PC-9 (cell line): Measurements from ENCODE around the gene GBGT1. TPM values are rescaled to one million over a fixed set of nuclear protein-coding genes. Genes with fewer than 3 reads are reported as not detected.

Source experiments
- BruUV-seq: library from RNA; stranded (reverse); fragments of 400-500 nt; replicated peaks from 2 replicates; lab custom pipeline; 2021; lab: Mats Ljungman, UMichigan
- CTCF ChIA-PET: fragments of 300-600 bp; sonication (Branson Sonifier 250); formaldehyde crosslinking; loops from one replicate; lab custom pipeline; 2022; ENCODE audit warnings: antibody characterized with exemption; lab: Charles Lee
- POLR2A ChIA-PET: fragments of 300-600 bp; sonication (Branson Sonifier 250); formaldehyde crosslinking; loops from one replicate; lab custom pipeline; 2022; ENCODE audit warnings: antibody characterized with exemption; ENCODE audit not compliant: unreplicated experiment; lab: Charles Lee
- DNase-seq, 2 experiments: peaks; one replicate each; pipeline versions ENCODE4 v3.0.0 to v3.0.0-alpha.2; 2015 to 2022; ENCODE audit warnings: mixed read lengths in 1 of 2
- H2AFZ ChIP-seq: fragments of 200-600 bp; sonication (generic); 2 replicates; pipeline ENCODE4 v1.8.1; 2017; ENCODE audit warnings: antibody characterized with exemption
- H3F3A ChIP-seq: fragments of 200-600 bp; sonication (generic); 2 replicates; pipeline ENCODE4 v1.8.1; 2017; ENCODE audit warnings: antibody characterized with exemption, mild to moderate bottlenecking, low read depth; ENCODE audit not compliant: insufficient read depth
- H3K27ac ChIP-seq: fragments of 200-600 bp; sonication (generic); 2 replicates; pipeline ENCODE4 v1.6.1; 2016; ENCODE audit warnings: mixed run types
- H3K27me3 ChIP-seq: fragments of 200-600 bp; sonication (generic); 2 replicates; pipeline ENCODE4 v1.6.1; 2016; ENCODE audit warnings: low read depth, mixed run types; ENCODE audit not compliant: insufficient read depth
- H3K36me3 ChIP-seq: fragments of 200-600 bp; sonication (generic); 2 replicates; pipeline ENCODE4 v1.6.1; 2016; ENCODE audit warnings: low read depth, mixed run types
- H3K4me1 ChIP-seq: fragments of 200-600 bp; sonication (generic); replicated peaks from 2 replicates; pipeline ENCODE4 v1.6.1; 2016; ENCODE audit warnings: mixed run types; ENCODE audit not compliant: insufficient read depth
- H3K4me2 ChIP-seq: fragments of 200-600 bp; sonication (generic); 2 replicates; pipeline ENCODE4 v1.6.1; 2017; ENCODE audit warnings: mixed run types
- H3K4me3 ChIP-seq: fragments of 200-600 bp; sonication (generic); 2 replicates; pipeline ENCODE4 v1.6.1; 2016; ENCODE audit warnings: mixed run types
- H3K79me2 ChIP-seq: fragments of 200-600 bp; sonication (generic); 2 replicates; pipeline ENCODE4 v1.6.1; 2017; ENCODE audit warnings: low read depth, mixed run types
- H3K9me2 ChIP-seq: fragments of 200-600 bp; sonication (generic); 2 replicates; pipeline ENCODE4 v1.8.1; 2017; ENCODE audit warnings: mild to moderate bottlenecking; ENCODE audit not compliant: insufficient read depth
- H3K9me3 ChIP-seq: fragments of 200-600 bp; sonication (generic); 2 replicates; pipeline ENCODE4 v1.8.1; 2016; ENCODE audit warnings: low read depth; ENCODE audit not compliant: insufficient read depth
- H4K20me1 ChIP-seq: fragments of 200-600 bp; sonication (generic); 2 replicates; pipeline ENCODE4 v1.8.1; 2017; ENCODE audit not compliant: insufficient read depth
- CTCF ChIP-seq: fragments of 200-600 bp; sonication (generic); conservative IDR thresholded peaks from 2 replicates; pipeline ENCODE4 v1.6.1; 2017; ENCODE audit warnings: mixed run types, antibody characterized with exemption, mild to moderate bottlenecking, moderate library complexity
- EZH2 ChIP-seq: fragments of 200-600 bp; sonication (generic); IDR thresholded peaks from 2 replicates; pipeline ENCODE4 v1.8.0; 2017; ENCODE audit warnings: antibody characterized with exemption, low read depth
- intact Hi-C: fragments of 100-400 bp; cut with micrococcal nuclease; formaldehyde crosslinking; loops from one replicate; pipeline ENCODE4 v1.10.0; 2022; ENCODE audit not compliant: unreplicated experiment
- total RNA-seq: library from RNA; stranded (reverse); gene quantifications from 2 replicates; pipeline ENCODE4 v1.2.3, GENCODE V29; 2021

Gene GBGT1
- total RNA-seq, 1 experiment from 2014 or later: 1.2 TPM

- H3K27me3 ChIP-seq: peaks cover 48% of the 10 kb centered on the region
These were observed 17.2 kb upstream of the GBGT1 start for GRCh38 chr9:133180953-133181352.

DNA sequence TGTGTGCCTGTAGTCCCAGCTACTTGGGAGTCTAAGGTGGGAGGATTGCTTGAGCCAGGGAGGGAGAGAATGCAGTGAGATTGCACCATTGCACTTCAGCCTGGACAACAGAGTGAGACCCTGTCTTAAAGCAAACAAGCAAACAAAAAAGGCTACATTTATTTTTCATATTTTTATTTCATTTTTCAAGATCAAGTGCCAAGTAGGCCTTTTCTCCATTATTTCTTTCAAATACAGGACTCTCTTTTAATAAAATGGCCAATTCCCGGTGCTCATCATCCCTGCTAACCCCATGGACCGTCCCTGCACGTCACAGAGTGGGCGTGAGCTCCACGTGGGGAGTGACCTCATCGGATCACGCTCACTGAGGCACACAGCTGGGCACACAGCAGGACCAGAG, 9.3 kb upstream of the GBGT1 start:
- Histone ChIP-seq H3K4me1 (no peaks in the 10 kb centered on the region), H3K79me2 (no peaks in the 10 kb centered on the region), H3K27ac (no peak overlapping the region), H3K9me3 (no peaks in the 10 kb centered on the region), H3K4me2 (no peak overlapping the region), H3K9me2 (no peaks in the 10 kb centered on the region), H3F3A (no peaks in the 10 kb centered on the region), H4K20me1 (no peaks in the 10 kb centered on the region), H3K27me3 (peaks cover 57% of the 10 kb centered on the region), H2AFZ (no peak overlapping the region), H3K36me3 (no peaks in the 10 kb centered on the region), H3K4me3 (no peak overlapping the region)
- no peak for DNase-seq
- TF ChIP-seq CTCF: no peak
- TF ChIP-seq EZH2: no peak
- ChIA-PET POLR2A (no interaction called here), CTCF (no interaction called here)
- no TSS peak for BruUV-seq
- intact Hi-C loops: no loop called here

More at GRCh38 chr9:133180953-133181352, 17.2 kb upstream of the GBGT1 start:
- Histone ChIP-seq H3K4me2 (no peak overlapping the region), H2AFZ (no peak overlapping the region), H3K4me3 (no peak overlapping the region), H3K79me2 (no peaks in the 10 kb centered on the region), H3K27ac (no peak overlapping the region), H3K36me3 (no peaks in the 10 kb centered on the region), H3K9me2 (no peaks in the 10 kb centered on the region), H3F3A (no peaks in the 10 kb centered on the region), H3K9me3 (no peaks in the 10 kb centered on the region), H4K20me1 (no peaks in the 10 kb centered on the region), H3K4me1 (no peaks in the 10 kb centered on the region)
- no peak for DNase-seq
- intact Hi-C loops: loop anchor here (1.0 to 2.0 kb wide), 3 partner anchors 78 to 159 kb away; no protein-coding TSS in a partner anchor
- no TSS peak for BruUV-seq
- TF ChIP-seq EZH2 (no peak), CTCF (no peak)
- POLR2A ChIA-PET: interaction anchor here (0.7 kb wide), 1 partner anchor 154 kb away, joined by 3 read pairs; no protein-coding TSS in a partner anchor
- CTCF ChIA-PET: interaction anchor here (0.5 to 1.1 kb wide), 2 partner anchors 34 to 1321 kb away, joined by 3 read pairs; no protein-coding TSS in a partner anchor

- Histone ChIP-seq H3K4me1 (no peaks in the 10 kb centered on the region), H3K79me2 (no peaks in the 10 kb centered on the region), H2AFZ (no peak overlapping the region), H3K27ac (no peak overlapping the region), H3K4me3 (no peak overlapping the region), H3K9me2 (no peaks in the 10 kb centered on the region), H3K4me2 (no peak overlapping the region), H3K27me3 (peaks cover 45% of the 10 kb centered on the region), H3K9me3 (no peaks in the 10 kb centered on the region), H4K20me1 (no peaks in the 10 kb centered on the region), H3K36me3 (no peaks in the 10 kb centered on the region), H3F3A (no peaks in the 10 kb centered on the region)
- TF ChIP-seq CTCF (no peak), EZH2 (no peak)
- BruUV-seq: no TSS peak
- intact Hi-C loops: no loop called here
- DNase-seq: no peak
- ChIA-PET POLR2A (interaction anchor here (0.7 kb wide), 1 partner anchor 141 kb away, joined by 3 read pairs; the partner anchor contains the start of gene GTF3C5), CTCF (interaction anchor here (0.6 kb wide), 2 partner anchors 8 to 11 kb away, joined by 4 to 6 read pairs; no protein-coding TSS in a partner anchor)
These were observed 7.6 kb upstream of the GBGT1 start for GRCh38 chr9:133171161-133171961.
